Astrocyte of the spinal cord (primary cell): ENCODE measurements around the gene IGFN1.

Experiments used
- DNase-seq: peaks from one replicate; pipeline ENCODE4 v3.0.0; 2011; ENCODE audit warnings: low read depth, low spot score
- H3K4me3 ChIP-seq: 2 replicates; pipeline ENCODE4 v1.5.1; 2011; ENCODE audit warnings: low read depth, mild to moderate bottlenecking, low read length, moderate library complexity
- in situ Hi-C: cut with HindIII; loops from 2 replicates; pipeline ENCODE4 v1.10.0; 2017; ENCODE audit warnings: low sequenced_read_pairs
- TF ChIP-seq, protein P1 (sequence below): IDR thresholded peaks from 2 replicates; pipeline ENCODE4 v1.5.1; 2012; ENCODE audit warnings: low read depth, mild to moderate bottlenecking, low read length, inconsistent platforms

Gene IGFN1

GRCh38 chr1:201240171-201240570 lies 49.5 kb downstream of the IGFN1 start:
- TF ChIP-seq, protein P1, sequence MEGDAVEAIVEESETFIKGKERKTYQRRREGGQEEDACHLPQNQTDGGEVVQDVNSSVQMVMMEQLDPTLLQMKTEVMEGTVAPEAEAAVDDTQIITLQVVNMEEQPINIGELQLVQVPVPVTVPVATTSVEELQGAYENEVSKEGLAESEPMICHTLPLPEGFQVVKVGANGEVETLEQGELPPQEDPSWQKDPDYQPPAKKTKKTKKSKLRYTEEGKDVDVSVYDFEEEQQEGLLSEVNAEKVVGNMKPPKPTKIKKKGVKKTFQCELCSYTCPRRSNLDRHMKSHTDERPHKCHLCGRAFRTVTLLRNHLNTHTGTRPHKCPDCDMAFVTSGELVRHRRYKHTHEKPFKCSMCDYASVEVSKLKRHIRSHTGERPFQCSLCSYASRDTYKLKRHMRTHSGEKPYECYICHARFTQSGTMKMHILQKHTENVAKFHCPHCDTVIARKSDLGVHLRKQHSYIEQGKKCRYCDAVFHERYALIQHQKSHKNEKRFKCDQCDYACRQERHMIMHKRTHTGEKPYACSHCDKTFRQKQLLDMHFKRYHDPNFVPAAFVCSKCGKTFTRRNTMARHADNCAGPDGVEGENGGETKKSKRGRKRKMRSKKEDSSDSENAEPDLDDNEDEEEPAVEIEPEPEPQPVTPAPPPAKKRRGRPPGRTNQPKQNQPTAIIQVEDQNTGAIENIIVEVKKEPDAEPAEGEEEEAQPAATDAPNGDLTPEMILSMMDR = no peak

GRCh38 chr1:201241736-201242135 lies 51.1 kb downstream of the IGFN1 start:
- in situ Hi-C loops = no loop called here
- no peak overlapping the region for H3K4me3 ChIP-seq
- no peak for DNase-seq
- TF ChIP-seq, protein P1 = no peak

More at GRCh38 chr1:201240171-201240570, 49.5 kb downstream of the IGFN1 start:
- no peak for DNase-seq
- in situ Hi-C loops = no loop called here
- H3K4me3 ChIP-seq = no peak overlapping the region

- in situ Hi-C loops = no loop called here
- DNase-seq = no peak
- no peak overlapping the region for H3K4me3 ChIP-seq
- TF ChIP-seq, protein P1 = no peak
Observed at GRCh38 chr1:201245082-201245481, 54.5 kb downstream of the IGFN1 start.

GRCh38 chr1:201248721-201249559 lies 58.3 kb downstream of the IGFN1 start:
- TF ChIP-seq, protein P1 = no peak
- H3K4me3 ChIP-seq = no peak overlapping the region
- DNase-seq = no peak
- in situ Hi-C loops = no loop called here

DNA sequence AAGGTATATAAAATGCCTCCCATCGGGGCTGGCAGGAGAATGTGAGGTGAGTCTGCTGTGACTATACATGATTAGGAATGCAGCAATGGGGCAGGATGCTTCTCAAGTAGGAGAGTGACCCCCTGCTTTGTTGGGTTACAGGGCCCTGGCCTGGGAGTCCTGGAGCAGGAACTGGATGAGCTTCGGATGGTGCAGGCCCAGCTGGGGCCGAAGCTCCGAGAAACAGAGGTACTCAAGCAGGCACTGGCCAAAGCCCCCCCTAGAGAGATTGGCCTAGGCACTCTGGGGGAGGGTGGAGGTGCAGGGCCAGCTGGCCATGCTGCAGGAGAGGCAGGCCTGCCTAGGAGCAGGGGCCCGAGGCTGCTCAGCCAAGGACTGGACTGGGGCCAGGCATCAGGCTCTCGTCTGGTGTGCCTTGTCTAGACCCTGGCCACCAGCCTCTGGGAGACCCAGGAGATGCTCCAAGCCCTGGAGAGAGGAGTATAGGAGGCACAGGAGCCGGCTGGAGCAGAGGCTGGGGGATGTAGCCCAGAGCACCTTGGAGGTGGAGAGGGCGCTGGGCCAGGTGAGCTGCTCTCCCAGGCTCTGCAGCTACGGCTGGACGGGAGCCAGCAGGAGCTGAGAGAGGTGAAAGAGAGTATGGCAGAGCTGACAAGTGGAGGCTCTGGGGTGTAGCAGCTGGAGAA lies 59.8 kb downstream of the IGFN1 start:
- in situ Hi-C loops = no loop called here
- TF ChIP-seq, protein P1 = no peak

DNA sequence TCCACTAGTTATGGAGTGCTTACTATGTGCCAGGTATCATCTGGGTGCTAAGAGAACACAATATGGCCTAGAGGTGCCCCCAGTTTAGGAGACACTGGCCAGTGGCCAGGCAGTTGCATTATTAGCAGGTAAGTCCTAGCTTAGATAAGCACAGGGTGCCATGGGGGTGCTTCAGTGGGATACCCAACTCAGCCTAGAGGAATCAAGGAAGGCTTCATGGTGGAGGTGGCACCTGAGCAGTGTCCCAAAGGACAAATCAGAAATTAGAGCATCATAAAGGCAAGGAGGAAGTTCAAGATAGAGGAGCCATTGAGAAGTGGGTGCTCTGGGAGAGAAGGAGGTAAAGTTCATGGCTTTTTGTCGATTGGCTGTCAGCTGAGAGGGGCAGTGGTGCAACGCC lies 60.8 kb downstream of the IGFN1 start:
- no peak for DNase-seq
- TF ChIP-seq, protein P1 = no peak
- in situ Hi-C loops = no loop called here
- no peak overlapping the region for H3K4me3 ChIP-seq

More for the DNA sequence above, 59.8 kb downstream of the IGFN1 start:
- DNase-seq = no peak
- H3K4me3 ChIP-seq = no peak overlapping the region
